Skeletal muscle cell (primary cell): Measurements from ENCODE around the gene TUBD1.
A peak's percentile ranks its signal among the peaks of the same experiment; 100 is the strongest.
"Not testable (repeated sequence)": the region's sequence is repeated elsewhere in the genome, so short reads cannot be mapped to it uniquely, and the experiment has no call there.

Experiments used
- DNase-seq: peaks from one replicate; pipeline ENCODE4 v3.0.0-alpha.2; 2010; ENCODE audit warnings: low read depth
- H3K4me3 ChIP-seq: 2 replicates; pipeline ENCODE4 v1.5.1; 2011; ENCODE audit warnings: low read depth, mild to moderate bottlenecking, control low read depth, low read length, moderate library complexity

The TUBD1 gene

DNA sequence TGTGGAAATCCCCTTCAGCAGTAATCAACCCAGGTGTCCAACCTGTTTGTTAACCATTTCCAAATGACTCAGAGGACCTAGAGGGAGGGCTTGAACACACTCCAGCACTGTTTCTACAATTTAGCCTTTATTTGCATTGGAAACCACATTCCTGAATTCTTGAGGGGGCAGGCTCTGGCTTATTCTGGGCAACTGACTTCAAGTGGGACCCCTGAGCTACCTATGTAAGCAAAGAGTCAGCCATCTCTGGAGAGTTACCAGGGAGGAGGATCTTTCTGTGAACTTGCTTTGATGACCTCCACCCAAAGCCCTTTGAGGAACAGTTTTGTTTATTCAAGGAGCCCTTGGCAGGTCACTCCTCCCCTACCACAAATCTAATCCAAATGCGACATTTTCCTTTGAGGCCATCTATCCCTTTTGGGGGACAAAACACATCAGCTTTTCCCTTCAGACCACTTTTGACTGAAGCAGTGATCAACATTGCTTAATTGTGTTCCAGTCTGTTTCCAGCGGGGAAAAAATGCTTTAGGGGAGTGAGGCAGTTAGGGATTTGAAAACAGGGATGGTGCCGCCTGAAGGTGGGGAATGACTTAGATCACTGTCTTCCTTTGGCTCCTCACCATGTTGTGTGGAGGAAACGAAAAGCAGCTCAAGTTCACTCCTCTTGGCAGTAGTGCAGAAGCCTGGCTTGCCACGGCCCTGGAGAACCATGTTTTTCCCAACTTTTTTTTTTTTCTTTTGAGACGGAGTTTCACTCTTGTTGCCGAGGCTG is 46.2 kb downstream of the TUBD1 start:
- no peak for DNase-seq
- H3K4me3 ChIP-seq, result no peak overlapping the region

DNA sequence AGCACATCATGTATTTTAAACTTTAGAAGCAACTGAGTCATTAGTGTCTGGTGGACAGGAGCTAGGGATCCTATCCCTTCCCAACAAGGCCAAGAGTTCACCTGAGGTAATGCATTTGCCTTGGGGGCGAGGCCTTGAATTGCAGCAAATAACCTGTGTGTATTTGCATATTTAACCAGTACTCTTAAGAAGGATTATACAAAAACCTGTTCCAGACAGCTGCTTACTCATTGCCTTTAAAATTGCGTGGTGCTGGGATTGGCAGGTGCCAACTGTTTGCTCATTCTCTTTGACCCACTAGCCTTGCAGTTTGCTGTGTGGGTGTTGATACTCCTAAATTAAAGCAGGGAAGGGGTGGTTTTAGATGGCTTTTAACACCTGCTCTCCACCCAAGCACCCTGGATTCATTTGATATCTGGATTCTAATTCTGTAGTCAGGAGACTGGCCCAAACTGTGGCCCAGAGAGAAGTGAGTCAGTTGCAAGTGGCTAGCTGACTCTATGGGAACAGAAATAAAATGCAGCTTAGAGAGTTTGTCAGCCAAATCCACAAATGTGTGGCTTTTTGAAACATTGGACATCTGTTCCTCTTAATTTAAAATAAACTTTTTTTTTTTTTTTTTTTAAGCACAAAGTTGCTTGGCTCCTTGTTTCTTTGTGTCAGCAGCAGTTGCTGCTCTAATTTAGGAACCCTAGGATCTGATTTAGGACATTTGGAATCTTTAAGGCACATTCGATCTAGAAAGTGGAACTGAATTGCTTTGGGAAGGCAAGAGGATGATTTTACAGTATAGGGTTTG is 46.9 kb downstream of the TUBD1 start:
- DNase-seq, result peak; percentile 68

DNA sequence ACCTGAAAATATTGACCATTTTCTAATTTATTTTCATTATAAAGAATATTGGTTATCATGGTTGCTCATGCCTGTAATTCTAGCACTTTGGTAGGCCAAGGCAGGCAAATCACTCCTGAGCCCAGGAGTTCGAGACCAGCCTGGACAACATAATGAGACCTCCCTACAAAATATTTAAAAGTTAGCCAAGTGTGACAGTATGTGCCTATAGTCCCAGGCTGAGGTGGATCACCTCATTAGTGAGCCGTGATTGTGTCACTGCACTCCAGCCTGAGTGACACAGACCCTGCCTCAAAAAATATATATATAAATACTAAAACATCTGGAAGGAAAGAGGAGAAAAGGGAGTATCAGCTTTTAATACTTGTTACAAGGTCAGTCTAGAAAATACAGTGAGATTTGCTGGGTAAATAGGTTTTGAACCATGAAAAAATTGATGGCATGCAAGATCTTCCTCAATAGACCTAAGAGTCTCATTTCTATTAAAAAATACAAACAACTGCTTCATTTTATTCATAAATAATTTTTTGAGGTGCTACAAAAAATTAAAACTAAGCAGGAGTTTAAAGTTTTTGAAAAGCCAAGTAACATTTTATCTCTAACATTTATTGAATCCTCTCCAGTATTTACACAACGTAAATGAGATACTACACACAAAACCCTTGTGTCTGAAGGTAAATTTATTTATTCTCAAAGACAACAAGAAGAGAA is 47.7 kb downstream of the TUBD1 start:
- no peak for DNase-seq
- H3K4me3 ChIP-seq, result no peak overlapping the region

More for the DNA sequence above, 46.9 kb downstream of the TUBD1 start:
- H3K4me3 ChIP-seq, result no peak overlapping the region

DNA sequence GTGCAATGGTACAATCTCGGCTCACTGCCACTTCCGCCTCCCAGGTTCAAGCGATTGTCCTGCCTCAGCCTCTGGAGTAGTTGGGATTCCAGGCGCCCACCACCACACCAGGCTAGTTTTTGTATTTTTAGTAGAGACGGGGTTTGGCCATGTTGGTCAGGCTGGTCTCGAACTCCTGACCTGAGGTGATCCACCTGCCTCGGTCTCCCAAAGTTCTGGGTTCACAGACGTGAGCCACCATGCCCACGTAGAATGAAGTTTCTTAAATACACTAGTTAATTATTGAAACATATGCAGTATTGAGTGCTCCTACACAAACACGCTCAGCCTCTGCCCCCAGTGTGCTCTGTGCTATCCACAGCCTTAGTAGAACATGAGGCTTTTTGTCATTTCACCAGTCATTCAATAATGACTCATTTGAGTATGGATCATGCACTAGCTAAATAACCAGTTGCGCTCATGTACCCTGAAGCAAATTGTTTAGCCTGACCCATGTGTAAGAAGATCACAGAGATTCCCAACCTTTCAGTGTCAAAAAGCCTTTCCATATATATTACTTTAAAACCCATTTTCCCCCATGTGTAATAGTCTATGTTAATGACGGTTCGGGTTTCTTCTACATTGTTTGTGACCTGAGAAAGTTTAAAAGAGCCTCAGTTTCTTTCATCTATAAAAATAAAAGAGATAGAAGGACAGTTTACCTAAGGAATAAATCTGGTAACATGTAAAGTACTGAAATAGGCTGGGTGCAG is 49.7 kb downstream of the TUBD1 start:
- DNase-seq, result peak; percentile 94
- H3K4me3 ChIP-seq, result no peak overlapping the region

DNA sequence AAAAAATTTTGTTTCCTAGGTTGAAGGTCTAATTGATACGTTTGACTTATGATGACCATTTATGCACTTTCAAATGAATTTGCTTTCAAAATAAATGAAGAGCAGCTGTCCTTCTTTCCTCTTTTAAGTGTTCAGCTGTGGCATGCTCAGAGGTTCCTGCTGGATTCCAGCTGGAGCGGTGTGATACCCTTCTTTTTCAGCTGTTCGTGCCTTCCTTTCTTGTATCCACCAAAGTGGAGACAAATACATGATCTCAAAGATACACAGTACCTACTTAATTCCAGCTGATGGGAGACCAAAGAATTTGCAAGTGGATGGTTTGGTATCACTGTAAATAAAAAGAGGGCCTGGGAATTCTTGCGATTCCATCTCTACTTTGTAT is 50.9 kb downstream of the TUBD1 start:
- peak overlapping the region; percentile 63 for H3K4me3 ChIP-seq
- not testable (repeated sequence) for DNase-seq

DNA sequence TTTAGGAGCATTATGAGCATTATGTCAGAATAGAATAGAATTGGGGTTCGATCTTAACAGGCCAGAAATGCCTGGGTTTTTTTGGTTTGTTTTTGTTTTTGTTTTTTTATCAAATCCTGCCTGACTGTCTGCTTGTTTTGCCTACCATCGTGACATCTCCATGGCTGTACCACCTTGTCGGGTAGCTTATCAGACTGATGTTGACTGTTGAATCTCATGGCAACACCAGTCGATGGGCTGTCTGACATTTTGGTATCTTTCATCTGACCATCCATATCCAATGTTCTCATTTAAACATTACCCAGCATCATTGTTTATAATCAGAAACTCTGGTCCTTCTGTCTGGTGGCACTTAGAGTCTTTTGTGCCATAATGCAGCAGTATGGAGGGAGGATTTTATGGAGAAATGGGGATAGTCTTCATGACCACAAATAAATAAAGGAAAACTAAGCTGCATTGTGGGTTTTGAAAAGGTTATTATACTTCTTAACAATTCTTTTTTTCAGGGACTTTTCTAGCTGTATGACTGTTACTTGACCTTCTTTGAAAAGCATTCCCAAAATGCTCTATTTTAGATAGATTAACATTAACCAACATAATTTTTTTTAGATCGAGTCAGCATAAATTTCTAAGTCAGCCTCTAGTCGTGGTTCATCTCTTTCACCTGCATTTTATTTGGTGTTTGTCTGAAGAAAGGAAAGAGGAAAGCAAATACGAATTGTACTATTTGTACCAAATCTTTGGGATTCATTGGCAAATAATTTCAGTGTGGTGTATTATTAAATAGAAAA is 51.5 kb downstream of the TUBD1 start:
- DNase-seq, result not testable (repeated sequence)
- H3K4me3 ChIP-seq, result peak overlapping the region; percentile 63

DNA sequence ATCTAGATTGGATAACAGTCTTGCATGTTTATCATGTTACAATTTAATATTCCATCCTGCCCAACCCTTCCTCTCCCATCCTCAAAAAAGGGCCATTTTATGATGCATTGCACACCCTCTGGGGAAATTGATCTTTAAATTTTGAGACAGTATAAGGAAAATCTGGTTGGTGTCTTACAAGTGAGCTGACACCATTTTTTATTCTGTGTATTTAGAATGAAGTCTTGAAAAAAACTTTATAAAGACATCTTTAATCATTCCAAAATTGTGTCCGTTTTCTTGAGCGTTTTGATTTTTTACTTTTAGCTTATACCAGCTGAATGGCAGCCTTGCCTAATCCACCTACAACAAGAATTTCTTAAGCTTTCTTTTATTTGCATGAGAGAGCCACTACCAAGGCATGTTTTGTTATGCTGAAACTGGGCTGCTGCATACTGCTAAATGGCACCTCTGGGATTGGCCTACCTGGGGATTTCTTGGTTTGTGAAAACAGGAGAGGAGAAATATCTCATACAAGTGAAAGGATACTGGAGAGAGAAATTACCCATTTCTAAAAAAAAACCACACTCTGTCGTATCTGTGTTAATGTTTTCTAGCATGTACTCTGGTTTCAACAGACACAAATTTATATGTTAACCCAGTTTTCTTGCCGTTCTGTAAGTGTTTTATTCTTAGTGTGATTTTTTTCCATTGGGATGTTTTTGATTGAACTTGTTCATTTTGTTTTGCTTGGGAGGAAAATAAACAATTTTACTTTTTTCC is 52.2 kb downstream of the TUBD1 start:
- peak overlapping the region; percentile 63 for H3K4me3 ChIP-seq
- no peak for DNase-seq

DNA sequence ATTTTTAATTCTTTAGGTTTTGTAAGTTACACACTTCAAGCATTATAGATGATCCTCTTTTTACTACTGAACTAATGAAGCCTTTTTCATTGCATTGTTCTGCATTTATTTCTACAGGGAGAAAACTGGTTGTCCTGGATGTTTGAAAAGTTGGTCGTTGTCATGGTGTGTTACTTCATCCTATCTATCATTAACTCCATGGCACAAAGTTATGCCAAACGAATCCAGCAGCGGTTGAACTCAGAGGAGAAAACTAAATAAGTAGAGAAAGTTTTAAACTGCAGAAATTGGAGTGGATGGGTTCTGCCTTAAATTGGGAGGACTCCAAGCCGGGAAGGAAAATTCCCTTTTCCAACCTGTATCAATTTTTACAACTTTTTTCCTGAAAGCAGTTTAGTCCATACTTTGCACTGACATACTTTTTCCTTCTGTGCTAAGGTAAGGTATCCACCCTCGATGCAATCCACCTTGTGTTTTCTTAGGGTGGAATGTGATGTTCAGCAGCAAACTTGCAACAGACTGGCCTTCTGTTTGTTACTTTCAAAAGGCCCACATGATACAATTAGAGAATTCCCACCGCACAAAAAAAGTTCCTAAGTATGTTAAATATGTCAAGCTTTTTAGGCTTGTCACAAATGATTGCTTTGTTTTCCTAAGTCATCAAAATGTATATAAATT is 53.0 kb downstream of the TUBD1 start:
- no peak for DNase-seq
- H3K4me3 ChIP-seq, result peak overlapping the region; percentile 63

DNA sequence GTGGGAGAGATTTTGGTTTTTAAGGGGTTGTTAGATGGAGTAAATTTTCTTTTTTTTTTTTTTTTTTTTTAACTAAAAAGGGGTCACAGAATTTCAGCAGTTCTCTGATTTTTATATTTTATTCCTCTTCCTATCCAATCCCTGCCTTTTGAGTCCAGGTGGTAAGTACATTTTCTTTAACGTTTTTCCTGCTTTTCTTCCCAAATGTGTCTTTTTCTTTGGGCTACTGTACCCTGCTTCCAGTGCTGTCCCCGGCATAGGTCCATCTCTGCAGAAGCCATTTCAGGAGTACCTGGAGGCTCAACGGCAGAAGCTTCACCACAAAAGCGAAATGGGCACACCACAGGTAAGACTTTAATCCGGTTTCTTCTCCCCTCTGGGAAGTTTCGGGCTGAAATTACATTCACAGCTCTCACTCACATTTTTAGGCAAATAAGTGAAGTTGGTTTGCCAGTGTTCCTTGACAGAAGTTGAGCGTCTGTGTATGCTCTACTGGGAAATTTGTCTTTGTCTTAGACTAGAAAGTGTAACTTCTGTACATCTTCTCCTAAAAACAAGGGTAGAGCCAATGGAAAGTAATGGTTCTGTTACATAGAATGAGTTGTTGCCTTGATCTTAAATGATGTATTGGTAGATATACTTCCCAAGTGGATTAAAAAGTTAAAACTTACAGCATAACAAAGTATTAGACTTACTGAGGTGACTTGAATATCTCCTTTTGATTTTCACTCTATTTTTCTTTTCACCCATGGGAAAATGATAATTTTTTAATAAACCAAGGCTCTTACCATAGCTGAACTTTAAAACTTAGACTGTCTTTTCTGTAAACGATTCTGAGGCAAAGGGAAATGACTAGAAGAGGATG is 54.5 kb downstream of the TUBD1 start:
- H3K4me3 ChIP-seq, result peak overlapping the region; percentile 63
- DNase-seq, result no peak

DNA sequence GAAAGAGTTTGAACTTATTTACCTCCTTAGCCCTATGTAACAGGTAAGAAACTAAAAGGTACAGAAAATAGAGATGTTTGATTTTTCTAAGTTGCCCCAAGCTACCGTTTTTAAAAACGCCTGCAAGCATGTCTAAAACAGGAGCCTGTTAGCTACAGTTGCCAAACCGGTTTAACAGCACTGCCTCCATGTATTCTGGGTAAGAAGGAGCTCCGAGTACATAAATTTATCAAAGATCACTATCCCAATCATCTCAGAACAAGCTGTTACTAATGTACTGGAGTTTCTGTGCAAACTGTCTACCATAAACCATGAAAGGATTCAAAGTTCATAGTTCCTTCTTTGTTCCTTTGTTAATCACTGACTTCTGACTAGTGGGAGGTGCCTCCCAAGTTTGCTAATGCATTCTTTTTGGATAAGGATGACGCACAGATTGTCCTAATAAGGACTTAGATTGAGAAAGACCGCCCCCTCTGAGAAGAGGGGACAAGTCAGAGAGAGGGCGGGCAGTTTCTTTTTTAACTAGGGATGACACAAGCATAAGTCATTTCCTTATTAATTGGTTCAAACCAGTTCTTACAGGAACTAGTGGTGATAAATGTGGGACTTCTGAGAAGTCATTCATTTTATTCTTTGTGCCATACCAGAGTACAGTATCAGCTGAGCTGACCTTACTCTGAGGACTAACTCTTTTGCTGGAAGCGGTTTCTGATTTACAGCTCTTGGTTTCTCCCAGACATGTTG is 55.3 kb downstream of the TUBD1 start:
- peak; percentile 99 for DNase-seq
- H3K4me3 ChIP-seq, result peak overlapping the region; percentile 63

DNA sequence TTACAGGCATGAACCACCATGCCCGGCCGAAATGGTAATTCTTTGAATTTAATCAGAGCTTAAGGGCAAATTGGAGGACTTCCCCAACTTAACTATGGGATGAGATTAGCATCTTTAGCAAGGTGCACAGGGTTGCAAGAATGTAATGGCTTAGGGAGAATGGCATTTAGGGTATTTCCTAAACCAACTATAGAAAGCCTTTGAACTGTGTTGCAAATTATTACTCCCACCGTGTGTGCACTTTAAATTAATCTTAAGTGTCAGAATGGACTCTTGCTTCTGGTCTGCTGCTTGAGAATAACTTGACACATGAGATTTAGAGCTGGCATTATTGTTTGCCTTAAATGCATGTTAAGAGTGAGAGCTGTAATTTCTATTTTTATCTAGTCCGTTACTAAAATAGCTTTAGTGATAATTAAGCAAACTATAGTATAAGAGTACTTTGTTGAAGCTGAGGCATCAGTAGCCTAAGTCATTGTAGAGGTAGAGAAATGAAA is 59.8 kb downstream of the TUBD1 start:
- DNase-seq, result no peak
- no peak overlapping the region for H3K4me3 ChIP-seq

DNA sequence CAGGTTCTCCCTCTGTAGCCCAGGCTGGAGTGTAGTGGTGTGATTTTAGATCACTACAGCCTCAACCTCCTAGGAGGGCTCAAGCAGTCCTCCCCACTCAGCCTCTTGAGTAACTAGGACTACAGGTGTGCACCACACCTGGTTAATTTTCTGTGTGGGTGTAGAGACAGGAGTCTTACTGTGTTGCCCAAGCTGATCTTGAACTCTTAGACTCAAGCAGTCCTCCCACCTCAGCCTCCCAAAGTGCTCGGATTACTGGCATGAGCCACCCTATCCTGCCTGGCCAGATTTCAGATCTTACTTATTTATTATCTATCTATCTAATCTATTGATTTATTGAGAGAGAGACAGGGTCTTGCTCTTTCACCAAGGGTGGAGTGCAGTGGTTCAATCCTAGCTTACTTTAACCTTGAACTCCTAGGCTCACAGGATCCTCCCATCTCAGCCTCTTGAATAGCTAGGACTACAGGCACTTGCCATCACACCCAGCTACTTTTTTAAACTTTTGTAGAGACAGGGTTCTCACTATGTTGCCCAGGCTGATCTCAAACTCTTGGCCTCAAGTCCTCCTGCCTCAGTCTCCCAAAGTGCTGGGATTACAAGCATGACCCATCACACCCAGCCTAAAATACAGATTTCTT is 61.8 kb downstream of the TUBD1 start:
- no peak for DNase-seq
- no peak overlapping the region for H3K4me3 ChIP-seq

DNA sequence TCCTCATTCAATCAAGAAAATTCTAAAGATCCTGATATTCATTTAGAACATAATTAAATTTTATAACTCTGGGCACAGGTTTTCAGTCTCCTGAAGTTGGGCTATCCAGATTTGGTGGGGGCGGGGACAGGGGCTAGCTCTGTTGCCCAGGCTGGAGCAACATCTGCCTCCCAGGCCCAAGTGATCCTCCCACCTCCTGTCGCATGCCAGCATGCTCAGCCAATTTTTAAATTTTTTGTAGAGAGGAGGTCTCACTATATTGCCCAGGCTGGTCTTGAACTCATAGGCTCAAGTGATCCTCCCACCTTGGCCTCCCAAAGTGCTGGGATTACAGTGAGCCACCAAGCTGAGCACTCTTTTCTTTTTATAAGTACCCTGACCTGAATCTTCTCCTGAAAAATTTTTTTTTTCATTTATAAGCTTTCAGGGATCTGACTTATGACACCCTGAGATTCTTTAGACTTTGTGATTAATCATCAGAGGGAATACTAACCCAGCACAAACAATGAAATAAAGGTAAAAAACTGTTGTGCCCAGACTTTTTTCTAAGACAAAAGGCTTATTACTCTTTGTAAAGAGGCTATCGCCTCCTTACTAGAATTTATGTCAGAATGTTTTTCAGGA is 62.6 kb downstream of the TUBD1 start:
- DNase-seq, result no peak
- H3K4me3 ChIP-seq, result peak overlapping the region; percentile 27

DNA sequence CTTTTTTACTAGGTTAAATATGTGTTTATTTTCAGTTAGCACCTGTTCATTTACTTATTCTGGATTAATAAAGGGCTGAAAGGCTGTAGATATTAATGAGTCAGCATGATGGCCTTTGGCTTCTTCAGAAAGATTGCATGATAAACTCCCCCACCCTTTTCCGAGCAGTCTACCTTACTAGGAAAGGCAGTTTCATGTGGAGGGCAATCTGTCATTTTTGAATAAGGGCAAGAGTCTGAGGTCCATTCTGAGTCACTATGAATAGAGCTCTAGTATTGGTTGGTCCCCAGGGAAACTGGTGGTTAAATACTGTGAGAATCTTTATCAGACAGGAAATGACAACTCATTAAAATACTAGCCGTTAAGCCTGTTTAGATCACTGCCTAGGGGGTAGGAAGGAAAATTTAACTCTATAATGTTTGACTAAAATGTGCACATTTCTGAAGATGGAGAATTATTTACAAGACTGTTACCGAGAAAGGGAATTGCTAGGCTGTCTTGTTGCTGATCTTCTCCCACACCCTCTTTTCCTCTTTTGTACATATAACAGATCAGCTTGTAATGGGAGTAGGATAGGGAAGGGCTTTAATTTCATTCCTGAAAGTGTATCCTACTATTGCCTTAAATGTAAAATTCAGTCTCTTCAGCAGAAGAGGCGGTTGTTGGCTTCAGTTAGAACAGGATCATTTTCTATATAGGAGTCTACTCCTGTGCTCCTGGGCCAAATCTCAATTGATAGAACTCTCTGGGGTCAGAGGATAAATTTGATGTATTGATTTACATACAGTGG is 63.3 kb downstream of the TUBD1 start:
- H3K4me3 ChIP-seq, result peak overlapping the region; percentile 27
- peak; percentile 98 for DNase-seq
